AG09309 (cell line): ENCODE results near the gene GFM2.
"Not testable (repeated sequence)": the region's sequence is repeated elsewhere in the genome, so short reads cannot be mapped to it uniquely, and the experiment has no call there.

ENCODE experiments used
- DNase-seq: peaks from one replicate; pipeline ENCODE4 v3.0.0-alpha.2; 2010; ENCODE audit warnings: low read depth
- H3K4me3 ChIP-seq: 2 replicates; pipeline ENCODE4 v1.5.1; 2011; ENCODE audit warnings: mild to moderate bottlenecking, low read depth, low read length, moderate library complexity; ENCODE audit not compliant: control insufficient read depth
- CTCF ChIP-seq: IDR thresholded peaks from 2 replicates; pipeline ENCODE4 v1.5.1; 2011; ENCODE audit warnings: mild to moderate bottlenecking, low read depth, low read length, inconsistent platforms; ENCODE audit not compliant: insufficient read depth, control insufficient read depth; ENCODE audit errors: missing control alignments

Gene GFM2

GRCh38 chr5:74763504-74763903 lies 3.4 kb downstream of the GFM2 start:
- no peak for DNase-seq
- H3K4me3 ChIP-seq: no peak overlapping the region
- no peak for TF ChIP-seq CTCF

- no peak overlapping the region for H3K4me3 ChIP-seq
- peak; percentile 20 for DNase-seq
These were observed 4.3 kb downstream of the GFM2 start for GRCh38 chr5:74762599-74762998.

GRCh38 chr5:74761241-74761640 lies 5.7 kb downstream of the GFM2 start:
- no peak overlapping the region for H3K4me3 ChIP-seq
- TF ChIP-seq CTCF: no peak
- no peak for DNase-seq

More at GRCh38 chr5:74762599-74762998, 4.3 kb downstream of the GFM2 start:
- no peak for TF ChIP-seq CTCF

GRCh38 chr5:74748742-74749141 lies 18.2 kb downstream of the GFM2 start:
- H3K4me3 ChIP-seq, DNase-seq: not testable (repeated sequence)

- no peak overlapping the region for H3K4me3 ChIP-seq
- DNase-seq: no peak
- TF ChIP-seq CTCF: no peak
These were observed 28.5 kb downstream of the GFM2 start for GRCh38 chr5:74738406-74738805.

- DNase-seq: no peak
- no peak overlapping the region for H3K4me3 ChIP-seq
- TF ChIP-seq CTCF: no peak
These were observed 30.2 kb downstream of the GFM2 start for GRCh38 chr5:74736759-74737158.

GRCh38 chr5:74725331-74725730 lies 41.6 kb downstream of the GFM2 start:
- H3K4me3 ChIP-seq: no peak overlapping the region
- no peak for DNase-seq
- no peak for TF ChIP-seq CTCF
